ENCODE data around the gene RPS6KA2.

DNA sequence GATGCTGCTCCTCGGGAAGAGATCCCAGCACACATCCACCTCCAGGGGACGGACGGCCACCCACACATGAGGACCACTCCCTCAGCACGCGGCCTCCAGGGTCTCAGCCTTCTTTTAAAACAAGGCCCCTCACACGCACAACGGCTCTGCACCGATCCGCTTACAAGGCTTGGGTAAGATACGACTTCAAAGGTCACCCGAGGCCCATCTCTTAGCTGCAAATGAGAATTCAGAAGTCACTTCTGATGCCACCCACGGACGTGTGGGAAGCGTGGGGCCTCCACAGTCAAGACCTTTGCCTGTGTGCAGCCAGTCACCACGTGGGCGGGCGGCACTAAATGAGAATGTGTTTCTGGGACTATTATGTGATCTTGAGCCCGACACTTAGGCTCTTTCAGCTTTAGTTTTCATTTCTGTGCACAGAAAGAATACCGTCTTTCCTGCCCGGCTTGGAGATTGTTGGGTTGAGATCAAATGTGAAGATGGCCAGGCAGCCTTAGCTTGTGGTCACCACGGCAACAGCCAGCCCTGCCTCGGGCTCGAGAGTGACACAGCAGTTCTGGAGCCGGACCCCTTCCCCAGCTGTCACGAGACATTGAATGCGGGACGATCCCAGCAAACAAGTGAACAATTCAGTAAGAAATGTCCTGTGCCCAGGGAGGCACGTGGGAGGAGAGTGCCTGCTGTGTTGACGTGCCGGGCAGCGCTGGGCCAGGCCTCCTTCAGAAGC is 132.1 kb downstream of the RPS6KA2 start:
- TF ChIP-seq, protein P1, sequence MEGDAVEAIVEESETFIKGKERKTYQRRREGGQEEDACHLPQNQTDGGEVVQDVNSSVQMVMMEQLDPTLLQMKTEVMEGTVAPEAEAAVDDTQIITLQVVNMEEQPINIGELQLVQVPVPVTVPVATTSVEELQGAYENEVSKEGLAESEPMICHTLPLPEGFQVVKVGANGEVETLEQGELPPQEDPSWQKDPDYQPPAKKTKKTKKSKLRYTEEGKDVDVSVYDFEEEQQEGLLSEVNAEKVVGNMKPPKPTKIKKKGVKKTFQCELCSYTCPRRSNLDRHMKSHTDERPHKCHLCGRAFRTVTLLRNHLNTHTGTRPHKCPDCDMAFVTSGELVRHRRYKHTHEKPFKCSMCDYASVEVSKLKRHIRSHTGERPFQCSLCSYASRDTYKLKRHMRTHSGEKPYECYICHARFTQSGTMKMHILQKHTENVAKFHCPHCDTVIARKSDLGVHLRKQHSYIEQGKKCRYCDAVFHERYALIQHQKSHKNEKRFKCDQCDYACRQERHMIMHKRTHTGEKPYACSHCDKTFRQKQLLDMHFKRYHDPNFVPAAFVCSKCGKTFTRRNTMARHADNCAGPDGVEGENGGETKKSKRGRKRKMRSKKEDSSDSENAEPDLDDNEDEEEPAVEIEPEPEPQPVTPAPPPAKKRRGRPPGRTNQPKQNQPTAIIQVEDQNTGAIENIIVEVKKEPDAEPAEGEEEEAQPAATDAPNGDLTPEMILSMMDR (IDR thresholded peaks at IDR 0.05): no peak
- TF ChIP-seq POLR2AphosphoS5 (IDR thresholded peaks at IDR 0.05; ENCODE audit: low read depth, low read length) (no peak), TCF7L2 (IDR thresholded peaks at IDR 0.05; ENCODE audit: low read depth, low read length) (no peak), SIN3A (IDR thresholded peaks at IDR 0.05; ENCODE audit: borderline replicate concordance, insufficient read depth, low read depth, low read length) (no peak)
- TF ChIP-seq, protein P2, sequence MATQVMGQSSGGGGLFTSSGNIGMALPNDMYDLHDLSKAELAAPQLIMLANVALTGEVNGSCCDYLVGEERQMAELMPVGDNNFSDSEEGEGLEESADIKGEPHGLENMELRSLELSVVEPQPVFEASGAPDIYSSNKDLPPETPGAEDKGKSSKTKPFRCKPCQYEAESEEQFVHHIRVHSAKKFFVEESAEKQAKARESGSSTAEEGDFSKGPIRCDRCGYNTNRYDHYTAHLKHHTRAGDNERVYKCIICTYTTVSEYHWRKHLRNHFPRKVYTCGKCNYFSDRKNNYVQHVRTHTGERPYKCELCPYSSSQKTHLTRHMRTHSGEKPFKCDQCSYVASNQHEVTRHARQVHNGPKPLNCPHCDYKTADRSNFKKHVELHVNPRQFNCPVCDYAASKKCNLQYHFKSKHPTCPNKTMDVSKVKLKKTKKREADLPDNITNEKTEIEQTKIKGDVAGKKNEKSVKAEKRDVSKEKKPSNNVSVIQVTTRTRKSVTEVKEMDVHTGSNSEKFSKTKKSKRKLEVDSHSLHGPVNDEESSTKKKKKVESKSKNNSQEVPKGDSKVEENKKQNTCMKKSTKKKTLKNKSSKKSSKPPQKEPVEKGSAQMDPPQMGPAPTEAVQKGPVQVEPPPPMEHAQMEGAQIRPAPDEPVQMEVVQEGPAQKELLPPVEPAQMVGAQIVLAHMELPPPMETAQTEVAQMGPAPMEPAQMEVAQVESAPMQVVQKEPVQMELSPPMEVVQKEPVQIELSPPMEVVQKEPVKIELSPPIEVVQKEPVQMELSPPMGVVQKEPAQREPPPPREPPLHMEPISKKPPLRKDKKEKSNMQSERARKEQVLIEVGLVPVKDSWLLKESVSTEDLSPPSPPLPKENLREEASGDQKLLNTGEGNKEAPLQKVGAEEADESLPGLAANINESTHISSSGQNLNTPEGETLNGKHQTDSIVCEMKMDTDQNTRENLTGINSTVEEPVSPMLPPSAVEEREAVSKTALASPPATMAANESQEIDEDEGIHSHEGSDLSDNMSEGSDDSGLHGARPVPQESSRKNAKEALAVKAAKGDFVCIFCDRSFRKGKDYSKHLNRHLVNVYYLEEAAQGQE (IDR thresholded peaks at IDR 0.05; ENCODE audit: insufficient read depth in 1 of 2, low read depth in 2 of 2, low read length in 1 of 2): no peak

Measured in Panc1 (cell line).